NCI-H2171 (cell line): ENCODE measurements around the gene SRP9.
"Not testable (repeated sequence)": the region's sequence is repeated elsewhere in the genome, so short reads cannot be mapped to it uniquely, and the experiment has no call there.

ENCODE experiments used
- DNase-seq: peaks from one replicate; lab custom pipeline; 2025; lab: John Stamatoyannopoulos, UW

SRP9 gene

GRCh38 chr1:225815090-225815489, 37.5 kb downstream of the SRP9 start:
- DNase-seq, result not testable (repeated sequence)

- peak; percentile 19 for DNase-seq
These were observed 38.0 kb downstream of the SRP9 start for GRCh38 chr1:225815526-225816178.

GRCh38 chr1:225816643-225817538, 39.3 kb downstream of the SRP9 start:
- no peak for DNase-seq

- DNase-seq, result no peak
These were observed 40.0 kb downstream of the SRP9 start for GRCh38 chr1:225817611-225818061.

GRCh38 chr1:225818229-225818628, 40.6 kb downstream of the SRP9 start:
- DNase-seq, result no peak

- DNase-seq, result no peak
These were observed 41.9 kb downstream of the SRP9 start for GRCh38 chr1:225819346-225820192.

GRCh38 chr1:225820522-225821120, 43.0 kb downstream of the SRP9 start:
- no peak for DNase-seq

- DNase-seq, result no peak
These were observed 45.2 kb downstream of the SRP9 start for GRCh38 chr1:225822655-225823403.

GRCh38 chr1:225823811-225824261, 46.2 kb downstream of the SRP9 start:
- no peak for DNase-seq

GRCh38 chr1:225824533-225824941, 46.9 kb downstream of the SRP9 start:
- DNase-seq, result peak; percentile 64

- no peak for DNase-seq
These were observed 47.5 kb downstream of the SRP9 start for GRCh38 chr1:225825078-225825477.

- DNase-seq, result no peak
These were observed 48.0 kb downstream of the SRP9 start for GRCh38 chr1:225825607-225826007.

- no peak for DNase-seq
These were observed 49.5 kb downstream of the SRP9 start for GRCh38 chr1:225827076-225827475.

- DNase-seq, result no peak
These were observed 51.2 kb downstream of the SRP9 start for GRCh38 chr1:225828706-225829345.

GRCh38 chr1:225830841-225831240, 53.2 kb downstream of the SRP9 start:
- DNase-seq, result no peak

- peak; percentile 72 for DNase-seq
These were observed 57.0 kb downstream of the SRP9 start for GRCh38 chr1:225834417-225835329.

- DNase-seq, result no peak
These were observed 58.2 kb downstream of the SRP9 start for GRCh38 chr1:225835856-225836255.

- not testable (repeated sequence) for DNase-seq
These were observed 58.7 kb downstream of the SRP9 start for GRCh38 chr1:225836296-225836695.

GRCh38 chr1:225838793-225839192, 61.2 kb downstream of the SRP9 start:
- DNase-seq, result no peak
